DMS53 (cell line): ENCODE measurements around the gene LAMB4.

Experiments
- DNase-seq: peaks from one replicate; lab custom pipeline; 2025; lab: John Stamatoyannopoulos, UW

LAMB4 gene

GRCh38 chr7:108079648-108080591 lies 50.2 kb downstream of the LAMB4 start:
- no peak for DNase-seq

- DNase-seq, result no peak
Measured at GRCh38 chr7:108079276-108079647, 50.9 kb downstream of the LAMB4 start.

GRCh38 chr7:108078691-108079090 lies 51.5 kb downstream of the LAMB4 start:
- no peak for DNase-seq

GRCh38 chr7:108078211-108078673 lies 51.9 kb downstream of the LAMB4 start:
- no peak for DNase-seq

GRCh38 chr7:108077709-108078108 lies 52.5 kb downstream of the LAMB4 start:
- DNase-seq, result no peak

- DNase-seq, result no peak
Measured at GRCh38 chr7:108076156-108076555, 54.0 kb downstream of the LAMB4 start.

GRCh38 chr7:108073305-108074070 lies 56.7 kb downstream of the LAMB4 start:
- DNase-seq, result no peak

GRCh38 chr7:108072739-108073138 lies 57.4 kb downstream of the LAMB4 start:
- no peak for DNase-seq

- DNase-seq, result no peak
Measured at GRCh38 chr7:108072116-108072515, 58.0 kb downstream of the LAMB4 start.

- no peak for DNase-seq
Measured at GRCh38 chr7:108071551-108071950, 58.6 kb downstream of the LAMB4 start.

GRCh38 chr7:108069646-108070045 lies 60.5 kb downstream of the LAMB4 start:
- no peak for DNase-seq

- DNase-seq, result peak; percentile 78
Measured at GRCh38 chr7:108067844-108068243, 62.3 kb downstream of the LAMB4 start.

GRCh38 chr7:108066486-108066885 lies 63.7 kb downstream of the LAMB4 start:
- DNase-seq, result peak; percentile 33

GRCh38 chr7:108063520-108063933 lies 66.6 kb downstream of the LAMB4 start:
- peak; percentile 84 for DNase-seq

GRCh38 chr7:108062250-108063014 lies 67.7 kb downstream of the LAMB4 start:
- no peak for DNase-seq

GRCh38 chr7:108059526-108059925 lies 70.6 kb downstream of the LAMB4 start:
- no peak for DNase-seq

GRCh38 chr7:108057951-108058481 lies 72.1 kb downstream of the LAMB4 start:
- DNase-seq, result no peak

- no peak for DNase-seq
Measured at GRCh38 chr7:108055611-108056021, 74.5 kb downstream of the LAMB4 start.

- peak; percentile 10 for DNase-seq
Measured at GRCh38 chr7:108054537-108054936, 75.6 kb downstream of the LAMB4 start.

- DNase-seq, result no peak
Measured at GRCh38 chr7:108053250-108053649, 76.9 kb downstream of the LAMB4 start.

- DNase-seq, result no peak
Measured at GRCh38 chr7:108051454-108051853, 78.7 kb downstream of the LAMB4 start.

GRCh38 chr7:108049962-108050361 lies 80.2 kb downstream of the LAMB4 start:
- DNase-seq, result peak; percentile 58
